Right atrium auricular region (tissue), 2 donors: ENCODE results near the gene ABCC2. TPM values are rescaled to one million over a fixed set of nuclear protein-coding genes. Genes with fewer than 3 reads are reported as not detected.
A peak's percentile ranks its signal among the peaks of the same experiment; 100 is the strongest.

ENCODE experiments used
- DNase-seq: peaks from one replicate; pipeline ENCODE4 v3.0.0-alpha.2; 2019; ENCODE audit warnings: low spot score
- H3K27ac ChIP-seq, 2 donors: fragments of 200-600 bp; sonication (generic); 1 replicate in 1 of 2; 2 replicates in 1 of 2; pipeline ENCODE4 v1.5.1; 2016 to 2019
- H3K27me3 ChIP-seq, 2 donors: fragments of 200-600 bp; sonication (generic); one replicate each; pipeline versions ENCODE4 v1.5.1 to v1.6.0; 2017 to 2019
- H3K36me3 ChIP-seq: fragments of 200-600 bp; sonication (generic); one replicate; pipeline ENCODE4 v1.5.1; 2016
- H3K4me1 ChIP-seq, 2 donors: fragments of 200-600 bp; sonication (generic); one replicate each; pipeline versions ENCODE4 v1.5.1 to v1.6.0; 2017 to 2019
- H3K4me3 ChIP-seq, 2 donors: fragments of 200-600 bp; sonication (generic); 1 replicate in 1 of 2; 2 replicates in 1 of 2; pipeline ENCODE4 v1.5.1; 2017 to 2019; ENCODE audit warnings: mild to moderate bottlenecking in 1 of 2, moderate library complexity in 1 of 2
- H3K9me3 ChIP-seq, 2 donors: fragments of 200-600 bp; sonication (generic); one replicate each; pipeline ENCODE4 v1.5.1; 2019
- CTCF ChIP-seq, 2 donors: fragments of 200-600 bp; sonication (generic); IDR thresholded peaks; one replicate each; pipeline ENCODE4 v1.5.1; 2019; ENCODE audit warnings: antibody characterized with exemption in 2 of 2
- total RNA-seq, 2 donors: library from RNA; depleted of rRNA; stranded (reverse); fragments of >200 nt; gene quantifications; one replicate each; pipeline ENCODE4 v1.1.0, GENCODE V29; 2016

The ABCC2 gene
- total RNA-seq, 2 donors from 2014 or later: 0.15 to 0.28 TPM

DNA sequence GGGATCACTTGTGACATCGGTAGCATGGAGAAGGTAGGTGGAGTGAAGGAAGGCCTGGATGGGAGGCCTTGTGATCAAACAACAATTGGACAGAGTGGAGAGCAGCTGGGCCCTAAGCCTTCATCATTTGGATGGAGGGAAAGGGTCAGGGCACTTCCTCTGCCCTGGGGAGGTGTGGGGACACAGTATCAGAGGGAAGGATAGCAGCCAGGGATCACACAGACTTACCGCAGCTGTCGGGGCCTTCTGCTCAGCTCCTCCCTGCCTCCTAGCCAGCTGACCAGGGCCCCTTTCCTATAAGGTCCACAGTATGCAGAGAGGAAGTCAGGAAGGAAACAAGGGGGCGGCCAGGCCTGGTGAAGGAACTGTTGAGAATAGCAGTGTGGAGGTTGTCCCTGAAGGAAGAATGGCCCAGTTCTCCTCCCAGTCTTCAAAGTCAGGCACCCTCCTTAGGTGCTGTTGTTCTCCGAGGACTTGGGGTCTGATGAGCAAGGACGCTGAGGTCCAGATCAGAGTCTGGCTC is 62.1 kb downstream of the ABCC2 start:
- no peaks in the 10 kb centered on the region for H3K36me3 ChIP-seq
- H3K27me3 ChIP-seq: no peaks in the 10 kb centered on the region
- H3K4me3 ChIP-seq: no peak overlapping the region
- TF ChIP-seq CTCF (IDR thresholded peaks at IDR 0.05): no peak
- peaks cover 0 to 3% of the 10 kb centered on the region in 2 donors for H3K4me1 ChIP-seq
- no peaks in the 10 kb centered on the region for H3K9me3 ChIP-seq
- no peak for DNase-seq
- no peak overlapping the region for H3K27ac ChIP-seq

- Histone ChIP-seq H3K4me1 (peaks cover 0 to 3% of the 10 kb centered on the region in 2 donors), H3K27ac (no peak overlapping the region), H3K36me3 (no peaks in the 10 kb centered on the region), H3K9me3 (no peaks in the 10 kb centered on the region), H3K4me3 (peak overlapping the region in 1 of 2 donors; percentile 42), H3K27me3 (no peaks in the 10 kb centered on the region)
- peak; percentile 93 for DNase-seq
- peak; percentile 91 to 96 for TF ChIP-seq CTCF (IDR thresholded peaks at IDR 0.05)
These were observed 63.5 kb downstream of the ABCC2 start for GRCh38 chr10:99845837-99846382.

- H3K36me3 ChIP-seq: no peaks in the 10 kb centered on the region
- no peak for DNase-seq
- TF ChIP-seq CTCF (IDR thresholded peaks at IDR 0.05): no peak
- H3K4me3 ChIP-seq: no peak overlapping the region
- H3K27ac ChIP-seq: no peak overlapping the region
- no peaks in the 10 kb centered on the region for H3K27me3 ChIP-seq
- peaks cover 0 to 3% of the 10 kb centered on the region in 2 donors for H3K4me1 ChIP-seq
- H3K9me3 ChIP-seq: no peaks in the 10 kb centered on the region
These were observed 66.6 kb downstream of the ABCC2 start for GRCh38 chr10:99849057-99849456.

DNA sequence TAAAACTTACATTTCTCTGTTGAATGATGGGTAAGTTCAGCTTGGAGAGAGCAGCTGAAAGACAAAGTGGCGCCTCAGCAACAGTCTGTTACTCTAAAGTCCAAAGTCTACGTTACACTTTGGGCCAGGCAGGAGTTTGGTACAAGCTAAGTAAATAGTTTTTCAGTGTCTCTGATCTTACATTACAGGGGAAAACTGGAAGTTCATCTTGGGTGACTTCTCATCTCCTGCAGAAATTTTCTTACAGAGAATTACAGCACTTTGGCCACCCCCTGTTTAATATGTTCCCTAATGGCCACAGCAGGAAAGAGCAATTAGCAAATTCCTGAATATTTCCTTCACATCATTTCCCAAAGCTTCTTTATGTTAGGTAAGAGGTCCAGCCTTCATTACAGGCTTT is 67.1 kb downstream of the ABCC2 start:
- H3K4me1 ChIP-seq: peaks cover 0 to 3% of the 10 kb centered on the region in 2 donors
- no peak overlapping the region for H3K27ac ChIP-seq
- no peak overlapping the region for H3K4me3 ChIP-seq
- no peaks in the 10 kb centered on the region for H3K9me3 ChIP-seq
- TF ChIP-seq CTCF (IDR thresholded peaks at IDR 0.05): no peak
- no peak for DNase-seq
- H3K27me3 ChIP-seq: no peaks in the 10 kb centered on the region
- H3K36me3 ChIP-seq: no peaks in the 10 kb centered on the region

DNA sequence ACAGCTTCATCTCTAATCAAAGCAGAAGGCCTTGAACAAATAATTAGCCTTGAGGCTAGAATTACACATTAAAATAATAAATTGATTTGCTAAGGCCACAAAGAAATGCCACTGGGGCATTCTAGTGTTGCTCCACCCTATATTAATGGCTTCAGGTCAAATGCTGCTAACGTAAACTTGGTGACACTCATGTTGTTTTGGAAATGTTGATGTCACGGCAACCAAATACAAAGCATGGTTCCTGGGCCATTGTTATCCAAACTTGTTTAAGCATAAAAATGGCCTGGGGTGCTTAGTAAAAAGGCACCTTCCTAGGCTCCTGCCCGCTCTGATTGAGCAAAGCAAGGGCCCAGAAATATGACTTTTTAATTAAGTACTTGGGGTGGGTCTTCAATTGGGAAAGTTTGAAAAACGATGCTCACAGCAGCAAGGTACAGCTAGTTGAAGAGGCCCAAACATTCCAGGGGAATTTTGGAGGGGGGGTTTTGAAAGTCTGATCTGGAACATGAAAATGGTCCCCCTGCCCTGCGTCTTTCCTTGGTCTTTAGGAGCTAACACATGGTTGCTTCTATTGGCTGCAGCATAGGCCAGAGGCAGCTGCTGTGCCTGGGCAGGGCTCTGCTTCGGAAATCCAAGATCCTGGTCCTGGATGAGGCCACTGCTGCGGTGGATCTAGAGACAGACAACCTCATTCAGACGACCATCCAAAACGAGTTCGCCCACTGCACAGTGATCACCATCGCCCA is 67.8 kb downstream of the ABCC2 start:
- peaks cover 0 to 3% of the 10 kb centered on the region in 2 donors for H3K4me1 ChIP-seq
- H3K27me3 ChIP-seq: no peaks in the 10 kb centered on the region
- H3K36me3 ChIP-seq: no peaks in the 10 kb centered on the region
- H3K27ac ChIP-seq: no peak overlapping the region
- no peak for DNase-seq
- no peaks in the 10 kb centered on the region for H3K9me3 ChIP-seq
- no peak overlapping the region for H3K4me3 ChIP-seq
- TF ChIP-seq CTCF (IDR thresholded peaks at IDR 0.05): no peak
